CD4-positive, alpha-beta T cell treated with Interleukin-2 at 100 ng/mL for 4 hours (primary cell): Measurements from ENCODE around the gene TMEM121B.

Source experiments
- DNase-seq: peaks from one replicate; pipeline ENCODE4 v3.0.0-alpha.2; 2020; ENCODE audit warnings: low spot score

Gene TMEM121B

DNA sequence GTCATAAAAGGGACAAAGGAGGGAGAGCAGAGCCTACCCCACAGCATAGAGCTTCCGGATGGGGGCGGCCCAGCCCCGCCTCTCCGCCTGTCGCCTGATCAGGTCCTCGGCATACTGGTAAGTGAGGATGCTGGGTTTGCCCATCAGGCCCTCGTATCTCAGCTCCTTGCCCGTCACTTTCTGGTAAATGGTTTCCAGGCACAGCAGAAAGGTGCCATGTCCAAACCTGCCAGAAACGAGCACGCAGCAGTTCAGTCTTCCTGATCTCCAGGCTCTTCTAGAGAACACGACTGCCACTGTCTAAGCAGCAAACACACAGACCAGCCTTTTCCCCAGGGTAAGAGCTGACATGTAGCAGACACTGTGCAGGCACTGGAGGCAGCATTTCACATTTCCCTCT is 17.4 kb upstream of the TMEM121B start:
- DNase-seq, result no peak

DNA sequence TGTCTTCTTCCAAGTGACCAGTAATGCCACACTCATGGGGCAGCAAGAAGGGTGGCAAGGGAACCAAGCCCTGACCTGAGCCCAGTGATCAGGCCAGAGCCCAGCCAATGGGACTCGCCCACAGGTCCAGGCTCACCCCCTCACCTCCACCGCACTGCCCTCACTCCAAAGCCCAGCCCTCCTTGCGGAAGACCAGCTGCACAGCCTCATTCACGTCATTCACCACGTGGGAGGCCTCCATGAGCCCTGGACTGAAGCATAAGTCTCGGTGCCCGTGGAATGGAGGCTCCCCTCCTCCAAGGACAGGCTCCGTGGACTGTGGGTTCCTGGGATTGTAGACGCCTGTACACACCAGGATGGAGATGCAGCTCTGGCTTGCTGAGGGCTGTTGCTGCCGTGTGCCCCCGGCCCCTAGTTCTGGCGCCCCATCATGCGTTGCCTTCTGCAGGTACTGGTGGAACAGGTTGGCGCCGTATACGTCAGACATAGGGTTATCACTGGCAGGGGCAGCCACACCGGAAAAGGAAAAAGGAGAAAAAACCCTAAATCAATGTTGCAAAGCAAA is 16.8 kb upstream of the TMEM121B start:
- DNase-seq, result no peak

DNA sequence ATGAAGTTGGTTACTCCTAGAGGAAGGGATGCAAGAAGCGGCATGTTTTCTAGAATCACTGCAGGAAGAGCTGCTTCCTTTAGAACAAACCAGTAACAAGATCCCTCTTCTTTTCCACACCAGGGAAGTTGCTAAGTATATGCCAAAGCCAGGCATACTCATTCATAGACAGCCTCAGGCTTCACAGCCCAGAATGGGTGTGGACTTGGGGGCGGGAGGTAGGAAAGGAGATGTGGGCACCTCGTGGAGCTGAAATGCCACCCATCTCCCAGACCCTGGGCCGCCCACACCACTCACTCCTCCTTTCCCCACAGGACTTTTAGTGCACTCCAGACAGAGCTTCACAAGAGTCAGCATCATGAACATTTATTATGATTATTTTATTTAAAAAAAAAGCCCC is 16.0 kb upstream of the TMEM121B start:
- DNase-seq, result no peak

DNA sequence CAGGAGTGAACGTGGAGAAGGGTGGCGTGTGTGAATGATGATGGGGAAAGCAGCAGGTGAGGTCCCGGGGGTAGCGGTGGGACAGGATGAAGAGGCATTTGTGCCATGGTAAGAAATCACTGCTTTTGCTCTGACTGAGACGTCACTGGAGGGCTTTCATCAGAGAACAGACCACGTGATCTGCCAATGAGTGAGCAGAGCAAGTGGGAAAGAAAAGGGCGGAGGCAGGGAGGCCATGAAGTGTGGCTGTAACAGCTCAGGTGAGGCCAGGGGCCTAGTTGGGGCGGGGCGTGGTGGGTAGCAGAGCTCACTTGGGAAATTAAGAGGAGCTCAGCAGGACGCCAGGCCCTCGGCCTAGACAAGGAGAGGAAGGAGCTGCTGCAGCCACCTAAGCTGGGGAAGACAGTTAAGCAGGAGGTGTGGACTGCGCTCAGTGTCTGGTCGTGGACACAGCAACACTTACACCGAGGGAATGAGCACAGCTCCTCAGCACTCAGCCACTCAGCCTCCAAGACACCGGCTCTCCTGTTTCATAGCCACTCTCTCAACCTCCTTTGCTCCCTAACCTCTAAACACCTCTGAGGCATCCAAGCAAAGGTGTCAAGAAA is 14.1 kb upstream of the TMEM121B start:
- DNase-seq, result no peak

DNA sequence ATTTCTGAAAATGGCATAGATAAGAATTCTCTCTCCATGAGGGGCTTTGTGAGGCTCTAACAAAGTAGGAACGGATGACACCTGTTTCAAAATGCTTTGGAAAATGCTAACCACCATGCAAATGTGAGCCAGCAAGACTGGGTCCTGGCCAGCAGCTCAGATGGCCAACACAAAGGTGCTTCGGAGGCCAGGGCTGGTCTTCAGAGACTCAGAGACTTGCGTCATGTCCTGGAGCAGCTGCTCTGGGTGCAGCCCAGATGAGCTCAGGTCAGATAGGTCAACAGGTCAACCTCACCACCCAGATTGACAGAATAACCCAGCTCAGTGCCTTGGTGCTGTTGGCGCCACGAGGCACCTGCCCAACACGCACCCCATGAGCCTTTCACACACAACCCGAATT is 12.0 kb upstream of the TMEM121B start:
- DNase-seq, result no peak

DNA sequence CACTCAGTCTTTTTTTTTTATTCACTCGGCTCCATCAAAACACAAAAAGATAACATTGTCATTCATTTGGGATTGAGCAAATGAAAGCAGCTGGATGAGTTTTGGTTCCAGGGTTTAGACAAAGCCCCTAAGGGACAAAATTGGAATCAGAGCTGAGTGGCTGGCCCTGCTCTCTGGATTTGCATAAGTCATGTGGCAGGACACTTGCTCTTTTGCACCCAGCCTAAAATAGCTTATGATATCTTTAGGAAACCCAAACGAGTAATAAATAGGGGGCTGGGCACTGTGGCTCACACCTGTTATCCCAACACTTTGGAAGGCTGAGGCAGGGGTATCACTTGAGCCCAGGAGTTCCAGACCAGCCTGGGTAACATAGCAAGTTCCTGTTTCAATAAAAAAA is 11.0 kb upstream of the TMEM121B start:
- DNase-seq, result no peak

DNA sequence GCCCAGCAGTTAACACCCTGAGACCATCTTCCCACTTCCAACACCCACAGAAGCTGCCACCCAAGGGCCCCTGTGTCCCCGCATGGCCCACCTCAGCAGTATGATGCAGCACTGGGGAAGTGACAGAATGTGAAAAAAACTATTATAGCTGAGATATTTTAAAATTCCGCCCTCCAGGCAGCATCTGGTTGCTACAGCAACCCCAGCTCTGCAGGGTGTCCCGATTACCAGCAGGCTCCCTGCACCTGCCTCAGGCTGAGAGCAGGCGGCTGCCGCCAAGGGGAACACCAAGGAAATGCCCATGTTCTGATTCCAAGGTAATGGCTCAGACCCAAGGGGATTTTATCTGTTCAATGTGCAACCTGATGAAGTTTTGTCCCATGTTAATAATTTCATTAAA is 10.5 kb upstream of the TMEM121B start:
- no peak for DNase-seq

DNA sequence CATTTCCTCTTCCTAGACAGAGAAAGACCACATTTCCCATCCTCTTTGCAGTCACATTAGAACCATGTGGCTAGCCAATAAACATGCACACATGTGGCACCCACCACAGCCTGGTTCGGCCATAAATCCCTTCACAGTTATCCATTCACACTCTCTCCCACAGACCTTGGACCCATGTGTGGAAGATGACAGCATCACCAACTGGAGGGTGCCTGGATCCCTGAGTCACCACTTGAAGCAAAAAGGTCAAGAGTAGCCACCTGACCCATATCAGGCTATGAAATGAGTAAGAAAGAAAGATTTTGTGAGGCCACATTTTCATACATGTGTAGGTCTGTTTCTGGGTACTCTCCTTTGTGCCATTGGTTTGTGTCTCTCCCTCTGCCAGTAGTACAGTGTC is 9.0 kb upstream of the TMEM121B start:
- no peak for DNase-seq

DNA sequence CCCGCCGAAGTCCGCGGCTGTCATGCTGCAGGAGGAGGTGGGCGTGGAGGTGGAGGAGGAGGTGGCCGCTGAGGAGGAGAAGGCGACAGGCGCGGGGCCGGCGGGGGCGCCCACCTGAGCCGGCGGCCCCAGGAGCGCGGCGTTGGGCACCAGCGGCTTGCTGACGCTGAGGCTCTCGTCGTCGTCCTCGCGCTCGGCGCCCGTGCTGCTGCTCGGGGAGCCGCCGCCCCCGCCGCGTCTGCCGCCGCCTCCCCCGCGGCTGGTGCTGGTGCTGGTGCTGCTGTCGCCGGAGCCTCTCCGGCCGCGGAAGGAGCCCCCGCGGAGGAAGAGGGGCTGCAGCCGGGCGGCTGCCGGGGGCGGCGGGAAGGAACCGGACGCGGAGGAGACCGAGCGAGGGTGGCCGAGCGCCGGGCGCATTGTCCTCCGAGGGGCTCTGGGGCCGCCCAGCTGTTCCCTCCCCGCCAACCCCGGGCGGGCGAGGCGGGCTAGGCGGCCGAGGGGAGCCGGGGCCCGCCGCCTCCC is 388 bp downstream of the TMEM121B start:
- no peak for DNase-seq

DNA sequence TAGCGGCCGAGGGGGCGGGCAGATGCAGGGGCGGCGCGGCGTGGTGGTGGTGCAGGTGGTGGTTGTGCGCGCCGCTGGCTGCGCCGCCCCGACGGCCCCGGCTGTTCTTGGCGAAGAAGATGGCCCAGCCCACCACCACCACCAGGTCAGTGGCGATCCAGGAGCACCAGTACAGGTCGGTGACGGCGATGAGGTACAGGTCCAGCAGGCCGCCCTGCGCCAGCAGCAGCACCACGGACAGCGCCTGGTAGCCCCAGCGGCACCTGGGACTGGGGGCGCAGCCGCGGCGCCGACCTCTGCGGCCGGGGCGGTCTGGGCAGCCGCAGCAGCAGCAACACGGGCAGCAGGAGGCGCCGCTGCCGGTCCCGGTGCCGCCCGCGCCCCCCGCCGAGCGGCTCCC is 879 bp downstream of the TMEM121B start:
- DNase-seq, result peak; percentile 52

DNA sequence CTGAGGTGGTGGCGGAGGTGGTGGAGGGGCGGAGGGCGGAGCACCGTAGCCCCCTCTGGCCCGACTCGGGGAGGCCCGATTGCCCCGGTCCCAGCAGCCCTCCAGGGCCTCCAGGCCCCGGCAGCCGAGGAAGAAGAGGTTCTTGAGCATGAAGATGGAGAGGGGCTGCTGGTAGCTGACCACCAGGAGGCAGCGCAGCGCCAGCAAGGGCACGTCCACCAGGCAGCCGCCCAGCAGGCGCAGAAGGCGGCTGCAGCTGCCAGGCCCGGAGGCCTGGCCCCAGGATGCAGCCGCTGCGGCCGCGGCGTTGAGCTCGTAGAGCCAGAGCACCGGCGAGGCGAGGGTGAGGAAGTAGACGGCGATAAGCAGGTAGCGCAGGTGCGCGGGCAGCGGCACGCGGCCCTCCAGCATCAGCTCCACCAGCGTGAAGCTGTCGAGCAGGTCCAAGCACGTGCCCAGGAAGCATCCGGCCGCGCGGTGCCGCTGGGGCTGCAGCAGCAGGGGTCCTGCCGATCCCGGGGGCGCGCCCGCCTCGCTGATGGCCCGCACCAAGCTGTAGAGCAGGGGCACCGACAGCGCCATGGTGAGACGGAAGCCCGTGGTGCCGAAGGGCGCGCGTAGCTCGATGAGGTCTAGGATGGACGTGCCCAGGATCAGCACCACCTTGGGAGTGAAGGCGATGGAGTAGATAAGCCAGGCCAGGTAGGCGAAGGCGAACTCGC is 1.5 kb downstream of the TMEM121B start:
- DNase-seq, result no peak

DNA sequence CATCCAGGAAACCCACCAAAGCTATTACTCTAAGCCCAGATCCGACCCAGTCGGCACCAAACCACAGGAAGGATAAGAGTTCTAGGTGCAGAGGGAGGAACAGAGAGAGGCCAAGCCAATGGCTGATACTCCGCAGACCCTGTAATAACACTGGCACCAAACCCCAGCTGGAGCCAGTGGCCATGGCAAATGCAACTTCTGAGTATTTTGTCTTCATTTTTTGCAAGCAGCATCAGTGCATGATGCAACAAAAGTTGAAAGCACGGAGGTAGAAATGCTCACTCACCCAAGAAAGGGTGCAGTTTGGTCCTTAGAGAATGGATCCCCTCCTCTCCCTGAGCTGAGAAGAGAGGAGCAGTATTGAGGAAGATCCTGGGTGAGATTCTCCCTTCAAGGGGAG is 2.8 kb downstream of the TMEM121B start:
- no peak for DNase-seq

DNA sequence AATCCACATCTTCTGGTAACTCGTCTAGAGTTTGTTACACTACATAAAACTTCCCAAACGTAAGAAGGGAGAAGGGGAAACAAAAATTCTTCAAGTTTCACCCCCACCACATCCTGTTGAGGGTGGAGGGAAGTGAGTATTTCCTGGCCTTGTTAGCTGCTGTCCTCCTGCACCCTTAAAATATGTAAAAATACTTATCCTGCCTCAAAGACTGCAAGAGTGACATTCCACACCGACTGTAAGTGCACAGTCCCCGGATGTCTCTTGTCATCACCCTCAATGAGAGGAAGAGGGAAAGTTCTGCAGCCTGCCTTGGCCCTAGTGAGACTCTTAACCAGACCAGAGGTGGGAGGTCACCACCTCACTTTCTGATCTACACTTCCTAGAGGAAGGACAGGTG is 3.3 kb downstream of the TMEM121B start:
- DNase-seq, result peak; percentile 18

DNA sequence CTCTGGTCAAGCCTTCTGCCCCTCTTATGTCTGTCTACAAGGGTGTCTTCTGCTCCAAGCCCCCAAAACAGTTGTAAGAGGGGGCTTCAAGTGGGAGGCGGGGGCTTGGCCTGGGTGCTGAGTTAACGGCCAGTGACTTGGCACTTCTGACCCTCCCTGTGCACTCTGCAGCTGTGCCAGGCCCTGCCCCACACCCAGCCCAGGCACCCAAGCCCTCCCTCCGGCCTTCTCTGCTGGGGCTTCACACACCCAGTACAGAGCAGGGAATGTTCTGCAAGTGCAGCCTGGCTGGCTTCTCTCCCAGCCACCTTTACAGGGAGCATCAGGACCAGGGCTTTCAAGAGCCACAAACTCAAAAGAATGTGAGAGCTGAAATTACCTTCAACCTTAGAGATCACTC is 3.8 kb downstream of the TMEM121B start:
- DNase-seq, result no peak

DNA sequence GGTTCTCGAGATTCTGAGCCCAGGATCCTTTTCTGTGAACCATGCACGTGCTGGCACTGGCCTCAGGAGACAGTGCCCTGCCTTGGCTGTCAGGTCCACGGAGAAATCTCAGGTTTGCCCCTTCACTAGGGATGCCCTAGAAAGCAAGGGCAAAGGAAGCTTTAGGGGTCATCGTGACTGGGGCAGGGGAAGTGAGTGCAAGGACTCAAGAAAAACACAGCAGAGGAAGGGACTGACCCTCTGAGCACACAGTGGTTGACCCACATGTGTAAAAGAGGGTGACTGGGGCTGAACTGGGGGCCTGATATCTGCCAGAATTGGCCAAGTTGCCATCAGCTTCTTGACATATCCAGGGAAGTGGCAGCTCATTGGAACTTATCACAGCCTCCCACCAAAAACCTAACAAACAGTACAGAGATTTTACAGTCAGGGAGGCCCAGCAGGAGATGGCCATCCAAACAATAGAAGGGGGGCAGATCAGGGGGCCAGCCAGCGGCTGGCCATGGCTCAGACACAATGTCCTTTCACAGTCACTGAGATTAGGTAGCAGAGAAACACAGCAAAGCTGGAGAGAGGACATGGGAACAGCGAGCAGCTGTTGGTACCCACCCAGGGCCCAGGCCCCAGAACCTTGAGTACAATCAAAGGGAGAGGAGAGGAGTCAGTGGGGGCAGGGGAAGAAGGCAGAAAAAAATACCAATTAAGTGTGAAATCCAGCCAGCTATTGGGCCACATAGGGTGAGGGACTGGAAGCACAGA is 4.4 kb downstream of the TMEM121B start:
- no peak for DNase-seq

DNA sequence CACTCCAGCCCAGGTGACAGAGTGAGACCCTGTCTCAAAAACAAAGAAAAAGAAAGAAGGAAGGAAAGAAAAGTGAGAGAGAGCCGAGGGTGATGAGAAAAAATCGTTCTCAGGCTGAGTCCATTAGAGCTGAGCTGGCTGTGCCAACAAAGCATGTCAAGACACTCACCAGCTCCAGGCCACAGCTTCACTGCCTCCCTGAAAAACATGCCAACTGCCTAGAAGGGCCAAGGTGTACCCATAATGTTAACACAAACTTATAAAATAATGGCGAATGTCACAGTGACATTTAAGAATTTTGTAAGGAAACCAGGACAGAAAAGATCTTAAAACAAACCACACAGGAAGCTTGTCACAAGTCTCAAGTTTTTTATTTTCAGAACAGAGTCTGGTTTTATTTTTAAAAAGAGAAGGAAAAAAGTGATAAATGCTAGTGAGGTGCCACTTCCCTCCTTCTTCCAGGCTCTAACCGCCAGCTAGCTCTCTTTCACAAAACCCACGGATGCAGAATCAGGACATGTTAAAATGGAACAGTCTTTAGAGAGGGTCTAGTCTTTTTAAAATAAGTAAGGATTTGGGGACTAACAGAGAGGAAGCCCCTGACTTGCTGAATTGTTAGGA is 5.1 kb downstream of the TMEM121B start:
- no peak for DNase-seq

DNA sequence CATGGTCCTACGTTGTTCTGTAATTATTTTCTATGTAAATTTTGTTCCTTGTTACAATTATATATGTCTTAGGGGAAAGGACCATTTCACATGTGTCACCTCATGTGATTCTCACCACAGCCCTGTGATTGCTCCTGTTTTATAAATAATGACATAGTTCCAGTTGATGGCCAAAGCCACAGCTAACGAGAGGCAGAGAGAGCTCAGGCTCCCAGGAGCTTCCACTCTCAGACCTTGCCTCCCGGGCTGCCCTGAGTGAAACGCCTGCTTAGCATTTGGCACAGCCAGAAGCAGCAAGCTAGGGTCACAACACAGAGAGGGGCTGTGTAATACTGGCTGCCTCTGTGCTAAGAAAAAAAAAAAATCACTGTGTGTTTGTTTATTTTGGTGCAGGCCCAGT is 5.9 kb downstream of the TMEM121B start:
- no peak for DNase-seq

DNA sequence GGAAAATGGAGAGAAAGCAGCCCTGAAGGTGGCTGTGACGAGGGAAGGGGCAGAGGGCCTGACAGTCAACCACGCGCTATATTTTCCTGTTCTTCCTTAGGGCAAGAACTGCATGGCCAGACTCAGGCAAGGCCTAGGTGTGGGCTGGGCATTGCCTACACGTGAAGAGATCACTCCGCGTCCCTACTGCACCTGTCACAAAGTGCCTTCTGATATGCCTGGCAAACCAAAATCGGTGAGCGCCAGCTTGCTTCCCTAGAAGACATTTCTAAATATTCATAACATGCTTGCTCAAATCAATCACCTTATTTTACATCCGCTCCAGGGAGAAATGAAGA is 6.3 kb downstream of the TMEM121B start:
- DNase-seq, result no peak

DNA sequence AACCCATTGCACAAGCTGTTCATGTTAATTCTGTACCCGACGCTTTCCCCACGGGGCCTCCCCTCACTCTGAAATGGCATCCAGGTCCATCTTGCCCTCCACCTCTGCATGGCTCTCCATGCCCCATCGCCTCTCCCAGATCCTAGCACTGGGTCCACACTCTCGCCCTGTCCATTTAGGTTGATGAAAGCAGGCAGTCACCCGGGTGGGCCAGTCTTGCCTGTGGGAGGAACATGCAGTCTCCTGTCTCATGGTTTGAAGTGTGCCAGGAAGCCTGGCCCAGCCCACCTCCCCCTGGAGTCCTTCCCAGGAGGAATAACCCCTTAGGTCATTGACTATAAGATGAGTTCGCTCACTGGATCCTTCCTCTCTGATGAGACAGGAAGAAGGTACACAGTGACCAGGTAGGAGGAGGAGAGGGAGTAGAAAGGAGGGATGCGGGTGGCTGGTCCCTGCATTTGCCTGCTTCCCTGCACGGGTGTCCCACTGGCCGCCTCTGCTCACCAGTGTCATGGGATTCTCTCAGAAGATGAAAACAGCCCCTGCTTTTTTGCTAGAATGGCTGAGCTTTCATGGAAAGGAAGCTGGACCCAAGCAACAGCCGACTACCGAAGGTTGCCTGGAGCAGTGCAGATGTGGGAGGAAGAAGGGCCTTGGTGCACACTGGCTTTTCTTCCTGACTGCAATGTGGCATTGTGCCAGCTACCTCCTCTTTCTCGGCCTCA is 6.8 kb downstream of the TMEM121B start:
- DNase-seq, result no peak

DNA sequence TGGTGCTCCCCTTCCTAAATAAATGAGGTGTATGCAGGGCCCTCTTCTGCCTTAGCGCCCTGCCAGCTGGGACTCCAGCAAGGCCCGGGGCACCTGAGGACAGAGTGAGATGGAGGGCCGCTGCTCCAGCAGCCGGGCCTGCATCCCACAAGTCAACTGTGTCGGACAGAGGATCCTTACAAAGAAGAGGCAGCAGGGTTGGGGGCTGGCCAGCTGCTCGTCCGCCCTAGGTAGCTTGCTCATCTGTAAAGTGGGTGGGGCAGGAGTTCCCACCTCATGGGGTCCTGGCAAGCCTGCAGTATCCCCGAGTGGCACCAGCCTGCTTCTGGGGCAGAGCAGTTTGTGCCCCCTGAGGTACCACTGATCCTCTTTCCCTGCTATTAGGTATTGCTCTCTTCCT is 7.6 kb downstream of the TMEM121B start:
- no peak for DNase-seq

DNA sequence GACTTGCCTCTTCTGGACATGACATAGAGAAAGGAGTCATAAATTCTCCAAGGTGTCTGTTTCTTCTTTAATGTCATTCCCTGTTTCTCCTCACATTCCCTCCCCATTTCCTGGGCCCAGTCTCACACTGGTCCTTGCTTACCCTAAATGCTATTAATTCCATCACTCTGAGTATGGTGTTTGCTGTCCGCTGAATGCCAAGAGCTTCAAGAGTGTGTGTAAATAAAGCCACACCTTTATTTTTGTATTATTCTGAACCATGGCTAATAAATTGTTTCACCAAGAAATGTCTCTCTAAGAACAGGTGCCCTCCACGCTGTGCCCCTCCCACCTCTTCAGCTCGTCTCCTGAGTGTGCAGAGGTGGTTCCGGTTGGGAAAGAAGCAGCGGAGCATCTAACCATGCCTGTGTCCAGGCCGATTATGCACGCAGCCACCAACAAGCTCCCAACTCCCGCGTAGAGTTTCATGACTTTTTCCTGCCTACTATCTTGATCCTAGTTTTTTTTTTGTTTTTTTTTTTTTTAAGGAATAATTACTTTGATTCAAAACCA is 8.6 kb downstream of the TMEM121B start:
- DNase-seq, result no peak
